H1 (cell line): ENCODE measurements around the gene NAV2. TPM values are rescaled to one million over a fixed set of nuclear protein-coding genes. Genes with fewer than 3 reads are reported as not detected.

Experiments used
- CTCF ChIA-PET: fragments of 300-600 bp; sonication (Branson Sonifier 250); formaldehyde crosslinking; loops from one replicate; lab custom pipeline; 2021; ENCODE audit not compliant: partially characterized antibody; lab: Charles Lee
- POLR2A ChIA-PET: fragments of 300-600 bp; sonication (Branson Sonifier 250); formaldehyde crosslinking; loops from one replicate; lab custom pipeline; 2021; ENCODE audit warnings: inconsistent platforms; ENCODE audit not compliant: partially characterized antibody; lab: Charles Lee
- DNase-seq, 2 experiments: peaks; one replicate each; pipeline versions ENCODE4 v3.0.0 to v3.0.0-alpha.2; 2010 to 2022; ENCODE audit warnings: low spot score in 2 of 2, low read depth in 1 of 2, mixed read lengths in 1 of 2
- FAIRE-seq: peaks from 2 replicates; lab custom pipeline; 2011; peaks lifted over from hg19 to GRCh38; lab: Jason Lieb, UNC
- H2AFZ ChIP-seq: 2 replicates; pipeline ENCODE4 v1.8.1; 2012; ENCODE audit warnings: low read length, inconsistent platforms
- H2AK5ac ChIP-seq: 2 replicates; pipeline ENCODE4 v1.6.1; 2013; ENCODE audit warnings: low read depth, low read length
- H2BK120ac ChIP-seq: replicated peaks from 2 replicates; pipeline ENCODE3; 2013; ENCODE audit warnings: low read depth, low read length, inconsistent platforms
- H2BK12ac ChIP-seq: 2 replicates; pipeline ENCODE4 v1.6.1; 2013; ENCODE audit warnings: low read depth, low read length
- H2BK15ac ChIP-seq: 2 replicates; pipeline ENCODE4 v1.6.1; 2013; ENCODE audit warnings: low read length
- H2BK20ac ChIP-seq: 2 replicates; pipeline ENCODE4 v1.6.1; 2013; ENCODE audit warnings: low read length
- H2BK5ac ChIP-seq: 2 replicates; pipeline ENCODE4 v1.6.1; 2013; ENCODE audit warnings: low read depth, low read length
- H3K14ac ChIP-seq: 2 replicates; pipeline ENCODE4 v1.6.1; 2013; ENCODE audit warnings: inconsistent platforms; ENCODE audit not compliant: insufficient read length
- H3K18ac ChIP-seq: 2 replicates; pipeline ENCODE4 v1.6.1; 2013; ENCODE audit warnings: low read length; ENCODE audit errors: extremely low read depth
- H3K23ac ChIP-seq: 2 replicates; pipeline ENCODE4 v1.6.1; 2013; ENCODE audit warnings: inconsistent platforms; ENCODE audit not compliant: insufficient read length
- H3K23me2 ChIP-seq: 2 replicates; pipeline ENCODE4 v1.6.1; 2013; ENCODE audit warnings: low read depth, low read length
- H3K27ac ChIP-seq: 2 replicates; pipeline ENCODE4 v1.6.1; 2011; ENCODE audit warnings: low read depth, low read length, inconsistent platforms
- H3K27me3 ChIP-seq, 4 experiments: replicated peaks in 1 of 4; 1 replicate in 1 of 4; 2 replicates in 3 of 4; pipeline versions ENCODE4 v1.6.1 to v1.8.1; 2011 to 2013; ENCODE audit warnings: low read length in 3 of 4, mild to moderate bottlenecking in 3 of 4, inconsistent platforms in 2 of 4, mixed read lengths in 2 of 4, moderate library complexity in 1 of 4; ENCODE audit not compliant: control insufficient read depth in 3 of 4, insufficient read depth in 3 of 4; ENCODE audit errors: extremely low read depth in 1 of 4
- H3K36me3 ChIP-seq, 4 experiments: 2 replicates each; pipeline versions ENCODE4 v1.6.1 to v1.8.1; 2011 to 2013; ENCODE audit warnings: mild to moderate bottlenecking in 4 of 4, low read length in 3 of 4, moderate library complexity in 2 of 4, control low read depth in 1 of 4, inconsistent platforms in 1 of 4; ENCODE audit not compliant: insufficient read depth in 4 of 4, control insufficient read depth in 2 of 4
- H3K4ac ChIP-seq: replicated peaks from 2 replicates; pipeline ENCODE3; 2013; ENCODE audit warnings: low read length, low read depth, mixed read lengths, inconsistent platforms; ENCODE audit not compliant: insufficient read length
- H3K4me1 ChIP-seq, 4 experiments: replicated peaks in 1 of 4; 1 replicate in 1 of 4; 2 replicates in 3 of 4; pipeline versions ENCODE4 v1.6.1 to v1.8.1; 2011 to 2013; ENCODE audit warnings: low read length in 3 of 4, inconsistent platforms in 2 of 4, mixed read lengths in 1 of 4; ENCODE audit not compliant: insufficient read depth in 4 of 4, control insufficient read depth in 3 of 4
- H3K4me2 ChIP-seq, 2 experiments: 2 replicates each; pipeline versions ENCODE4 v1.6.1 to v1.8.1; 2011 to 2013; ENCODE audit warnings: low read depth in 2 of 2, low read length in 2 of 2, control low read depth in 1 of 2, inconsistent platforms in 1 of 2, mild to moderate bottlenecking in 1 of 2; ENCODE audit not compliant: insufficient read depth in 1 of 2
- H3K4me3 ChIP-seq, 4 experiments: fragments of 200-600, 300-600 bp in 1 of 4; sonication (generic), shearing (Covaris generic), sonication (Bioruptor Twin) in 1 of 4; 2 replicates each; pipeline versions ENCODE4 v1.5.1 to v1.8.1; 2011 to 2016; ENCODE audit warnings: low read length in 4 of 4, low read depth in 3 of 4, control low read depth in 2 of 4, inconsistent platforms in 2 of 4, mild to moderate bottlenecking in 2 of 4, mixed read lengths in 1 of 4, moderate library complexity in 1 of 4; ENCODE audit not compliant: insufficient read depth in 2 of 4; ENCODE audit errors: extremely low read depth in 1 of 4
- H3K56ac ChIP-seq: replicated peaks from 2 replicates; pipeline ENCODE3; 2013; ENCODE audit warnings: low read depth, mild to moderate bottlenecking, mixed read lengths, low read length, inconsistent platforms; ENCODE audit not compliant: insufficient read length
- H3K79me1 ChIP-seq: 2 replicates; pipeline ENCODE4 v1.6.1; 2013; ENCODE audit warnings: low read depth, low read length, control low read depth
- H3K79me2 ChIP-seq, 2 experiments: 2 replicates each; pipeline versions ENCODE4 v1.6.1 to v1.8.1; 2012 to 2013; ENCODE audit warnings: low read length in 2 of 2, mild to moderate bottlenecking in 2 of 2, inconsistent platforms in 1 of 2; ENCODE audit not compliant: insufficient read depth in 2 of 2, control insufficient read depth in 1 of 2
- H3K9ac ChIP-seq, 4 experiments: replicated peaks in 1 of 4; 1 replicate in 1 of 4; 2 replicates in 3 of 4; pipeline versions ENCODE4 v1.6.1 to v1.8.1; 2011 to 2013; ENCODE audit warnings: low read depth in 3 of 4, low read length in 3 of 4, control low read depth in 2 of 4, mild to moderate bottlenecking in 2 of 4, moderate library complexity in 2 of 4, inconsistent platforms in 1 of 4; ENCODE audit errors: extremely low read depth in 1 of 4
- H3K9me3 ChIP-seq, 2 experiments: 2 replicates each; pipeline versions ENCODE4 v1.6.1 to v1.8.1; 2012 to 2013; ENCODE audit warnings: mild to moderate bottlenecking in 2 of 2, moderate library complexity in 2 of 2, control low read depth in 1 of 2, inconsistent platforms in 1 of 2, low read depth in 1 of 2, low read length in 1 of 2, mixed read lengths in 1 of 2; ENCODE audit not compliant: insufficient read depth in 2 of 2
- H4K20me1 ChIP-seq, 2 experiments: replicated peaks in 1 of 2; 2 replicates each; pipeline versions ENCODE3 to v1.8.1; 2011 to 2013; ENCODE audit warnings: inconsistent platforms in 2 of 2, low read length in 2 of 2, mild to moderate bottlenecking in 1 of 2; ENCODE audit not compliant: insufficient read depth in 2 of 2, control insufficient read depth in 1 of 2
- H4K5ac ChIP-seq: 2 replicates; pipeline ENCODE4 v1.6.1; 2013; ENCODE audit warnings: low read length, low read depth, mixed read lengths, inconsistent platforms; ENCODE audit not compliant: insufficient read length
- H4K8ac ChIP-seq: 2 replicates; pipeline ENCODE4 v1.8.0; 2013; ENCODE audit warnings: mild to moderate bottlenecking, moderate library complexity, low read length, inconsistent platforms; ENCODE audit not compliant: insufficient read depth; ENCODE audit errors: extremely low read depth
- H4K91ac ChIP-seq: replicated peaks from 2 replicates; pipeline ENCODE3; 2013; ENCODE audit warnings: low read length, mixed read lengths, inconsistent platforms; ENCODE audit not compliant: insufficient read length
- BRCA1 ChIP-seq: IDR thresholded peaks from 2 replicates; pipeline ENCODE4 v1.6.1; 2012; ENCODE audit warnings: low read depth, low read length, improper control_type of control experiment
- JUN ChIP-seq: IDR thresholded peaks from 2 replicates; pipeline ENCODE4 v1.6.1; 2011; ENCODE audit warnings: low read depth, mild to moderate bottlenecking, improper control_type of control experiment, low read length
- MAX ChIP-seq: IDR thresholded peaks from 2 replicates; pipeline ENCODE4 v1.6.1; 2012; ENCODE audit warnings: inconsistent platforms
- NANOG ChIP-seq: IDR thresholded peaks from 2 replicates; pipeline ENCODE4 v1.6.1; 2011; ENCODE audit warnings: low read length, low read depth, mild to moderate bottlenecking, inconsistent platforms; ENCODE audit not compliant: insufficient read depth, poor library complexity, severe bottlenecking
- RAD21 ChIP-seq, 2 experiments: IDR thresholded peaks in 1 of 2; conservative IDR thresholded peaks in 1 of 2; 2 replicates each; pipeline ENCODE4 v1.6.1; 2011; ENCODE audit warnings: low read depth in 2 of 2, low read length in 2 of 2, improper control_type of control experiment in 1 of 2, inconsistent platforms in 1 of 2, mild to moderate bottlenecking in 1 of 2, moderate library complexity in 1 of 2
- RNF2 ChIP-seq: fragments of 200-900, 300-1000 bp; sonication (generic); IDR thresholded peaks from 2 replicates; pipeline ENCODE4 v1.7.1; 2016; ENCODE audit warnings: borderline replicate concordance, low read depth, mild to moderate bottlenecking, antibody characterized with exemption, low read length; ENCODE audit not compliant: poor library complexity, severe bottlenecking; ENCODE audit errors: missing control alignments
- SP1 ChIP-seq: IDR thresholded peaks from 2 replicates; pipeline ENCODE4 v1.6.1; 2011; ENCODE audit warnings: low read depth, low read length
- SUZ12 ChIP-seq: fragments of 200-600 bp; sonication (generic); IDR thresholded peaks from 2 replicates; pipeline ENCODE4 v1.6.1; 2012; ENCODE audit warnings: mild to moderate bottlenecking, inconsistent platforms, low read length, moderate library complexity, mixed read lengths
- TAF1 ChIP-seq: IDR thresholded peaks from 2 replicates; pipeline ENCODE4 v1.6.1; 2011; ENCODE audit warnings: mild to moderate bottlenecking, low read depth, low read length
- ZNF274 ChIP-seq: IDR thresholded peaks from 2 replicates; pipeline ENCODE4 v1.7.0; 2012; ENCODE audit warnings: low read length, borderline replicate concordance; ENCODE audit errors: extremely low read depth
- WGBS, 2 experiments: shearing (Covaris generic) in 1 of 2; methylation state at CpG; one replicate each; pipeline versions ENCODE4 v1.1.6 to v1.1.7; 2013 to 2015; ENCODE audit warnings: low lambda C conversion rate in 2 of 2, mixed read lengths in 2 of 2, inconsistent platforms in 1 of 2, low coverage in 1 of 2, missing lambda C conversion rate in 1 of 2; ENCODE audit not compliant: insufficient replicate concordance in 2 of 2, insufficient coverage in 1 of 2, insufficient read length in 1 of 2; ENCODE audit errors: extremely low coverage in 1 of 2, missing lambda C conversion rate in 1 of 2; 5-methylcytosine and 5-hydroxymethylcytosine counted together
- polyA plus RNA-seq, 7 experiments: library from polyadenylated mRNA; depleted of rRNA in 3 of 7; stranded (reverse) in 5 of 7; unstranded in 2 of 7; fragments of >200 nt in 5 of 7; fragments of 200-250 nt in 2 of 7; gene quantifications; 1 replicate in 5 of 7; 2 replicates in 1 of 7; 4 replicates in 1 of 7; pipeline versions ENCODE4 v1.2.1 to v1.2.3, GENCODE V29; 2011 to 2013; ENCODE audit warnings: missing spikeins in 2 of 7, mixed read lengths in 2 of 7
- total RNA-seq: library from RNA; stranded (reverse); fragmentation: NEBNext Ultra II Directional; extraction: Animal tissue kit (Norgen Biotek cat#: 25700); gene quantifications from 2 replicates; pipeline ENCODE4 v1.2.1, GENCODE V29; 2021
- TF ChIP-seq, protein P1 (sequence below): IDR thresholded peaks from 2 replicates; pipeline ENCODE4 v1.6.1; 2011; ENCODE audit warnings: low read length, improper control_type of control experiment

Gene NAV2
- total and polyA plus RNA-seq, 2 of the 8 experiments (the other 6 are each of a cell fraction or from before 2014, with no cell fraction given) = 35.6 to 73.6 TPM

GRCh38 chr11:19892387-19892786, 179.8 kb downstream of the NAV2 start:
- H4K8ac ChIP-seq = no peak overlapping the region
- no peak overlapping the region for H4K91ac ChIP-seq
- H2AK5ac ChIP-seq = no peak overlapping the region
- no peak overlapping the region for H2BK120ac ChIP-seq
- no peaks in the 10 kb centered on the region for H3K23me2 ChIP-seq
- no peaks in the 10 kb centered on the region for H3K9me3 ChIP-seq
- WGBS, 2 experiments = 91% methylated on average over 11 of the region's 11 CpGs; no CpG with 5 or more reads in 1 of the 2 experiments
- no peak overlapping the region for H3K4ac ChIP-seq
- peaks cover 4% of the 10 kb centered on the region; the same call in 1 of the 2 replicates for H3K79me1 ChIP-seq
- H4K5ac ChIP-seq = no peak overlapping the region
- H3K4me2 ChIP-seq = no peak overlapping the region
- POLR2A ChIA-PET = interaction anchor here (0.6 to 1.3 kb wide), 3 partner anchors 9 to 359 kb away, joined by 3 to 5 read pairs (median 3); no protein-coding TSS in a partner anchor
- no peak overlapping the region for H3K18ac ChIP-seq
- H3K14ac ChIP-seq = no peak overlapping the region
- FAIRE-seq (no peak), DNase-seq (no peak)
- no peak overlapping the region for H3K56ac ChIP-seq
- H3K27ac ChIP-seq = no peak overlapping the region
- CTCF ChIA-PET = interaction anchor here (1.0 to 1.7 kb wide), 2 partner anchors 11 to 44 kb away, joined by 3 to 5 read pairs; no protein-coding TSS in a partner anchor
- H2AFZ ChIP-seq = no peak overlapping the region
- peaks cover 8 to 32% (median 23%) of the 10 kb centered on the region in 4 experiments for H3K36me3 ChIP-seq
- no peak overlapping the region for H2BK5ac ChIP-seq
- no peaks in the 10 kb centered on the region for H3K27me3 ChIP-seq
- peaks cover 1 to 8% (median 6%) of the 10 kb centered on the region in 4 experiments; a peak in 5 of 7 replicates for H3K4me1 ChIP-seq
- H3K79me2 ChIP-seq = no peaks in the 10 kb centered on the region
- H3K4me3 ChIP-seq = no peak overlapping the region
- H3K9ac ChIP-seq = no peak overlapping the region
- no peaks in the 10 kb centered on the region for H4K20me1 ChIP-seq
- H2BK15ac ChIP-seq = no peak overlapping the region
- no peak overlapping the region for H2BK20ac ChIP-seq
- TF ChIP-seq RNF2 (no peak), SP1 (no peak), SUZ12 (no peak), JUN (no peak), BRCA1 (no peak), RAD21 (IDR thresholded peaks at IDR 0.05 in 1 of 2, conservative IDR thresholded peaks at IDR 0.05 in 1 of 2; ENCODE audit: low read depth in 2 of 2, low read length in 2 of 2) (no peak), NANOG (no peak), TAF1 (no peak), MAX (no peak), ZNF274 (no peak)
- TF ChIP-seq, protein P1, sequence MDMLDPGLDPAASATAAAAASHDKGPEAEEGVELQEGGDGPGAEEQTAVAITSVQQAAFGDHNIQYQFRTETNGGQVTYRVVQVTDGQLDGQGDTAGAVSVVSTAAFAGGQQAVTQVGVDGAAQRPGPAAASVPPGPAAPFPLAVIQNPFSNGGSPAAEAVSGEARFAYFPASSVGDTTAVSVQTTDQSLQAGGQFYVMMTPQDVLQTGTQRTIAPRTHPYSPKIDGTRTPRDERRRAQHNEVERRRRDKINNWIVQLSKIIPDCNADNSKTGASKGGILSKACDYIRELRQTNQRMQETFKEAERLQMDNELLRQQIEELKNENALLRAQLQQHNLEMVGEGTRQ = no peak
- no peak overlapping the region for H2BK12ac ChIP-seq
- H3K23ac ChIP-seq = no peak overlapping the region
